HG03064 (cell line): Measurements from ENCODE around the gene ARID3A.

Source experiments
- ATAC-seq: cut with Tn5 transposase; IDR thresholded peaks from one replicate; pipeline ENCODE4 v1.9.1; 2021; ENCODE audit warnings: low read depth; ENCODE audit not compliant: unreplicated experiment

ARID3A gene

DNA sequence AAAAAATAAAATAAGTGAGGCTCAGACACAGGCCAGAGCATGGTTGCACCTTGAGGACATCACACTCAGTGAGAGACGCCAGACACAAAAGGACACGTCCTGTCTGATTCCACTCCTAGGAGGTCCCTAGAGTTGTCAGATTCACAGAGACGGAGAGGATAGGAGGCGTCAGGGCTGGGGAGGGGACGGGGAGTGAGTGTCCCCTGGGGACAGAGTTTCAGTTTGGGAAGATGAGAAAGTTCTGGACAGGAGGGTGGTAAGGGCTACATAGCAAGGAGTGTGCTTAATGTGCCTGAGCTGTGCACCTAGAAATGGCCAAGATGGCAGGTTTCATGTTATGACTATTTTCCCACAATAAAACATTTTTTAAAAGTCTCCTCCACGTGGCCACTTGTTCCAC lies 72.2 kb downstream of the ARID3A start:
- ATAC-seq: no peak

GRCh38 chr19:999379-999719 lies 73.5 kb downstream of the ARID3A start:
- ATAC-seq: no peak

GRCh38 chr19:1000095-1000494 lies 74.3 kb downstream of the ARID3A start, which contains the start of gene GRIN3B:
Gene GRIN3B, plus strand, starts transcription at chr19:1000419. Its CDS starts 19 bp downstream, at chr19:1000438.
- ATAC-seq: no peak

- no peak for ATAC-seq
These were observed 75.0 kb downstream of the ARID3A start for GRCh38 chr19:1000591-1001537.

DNA sequence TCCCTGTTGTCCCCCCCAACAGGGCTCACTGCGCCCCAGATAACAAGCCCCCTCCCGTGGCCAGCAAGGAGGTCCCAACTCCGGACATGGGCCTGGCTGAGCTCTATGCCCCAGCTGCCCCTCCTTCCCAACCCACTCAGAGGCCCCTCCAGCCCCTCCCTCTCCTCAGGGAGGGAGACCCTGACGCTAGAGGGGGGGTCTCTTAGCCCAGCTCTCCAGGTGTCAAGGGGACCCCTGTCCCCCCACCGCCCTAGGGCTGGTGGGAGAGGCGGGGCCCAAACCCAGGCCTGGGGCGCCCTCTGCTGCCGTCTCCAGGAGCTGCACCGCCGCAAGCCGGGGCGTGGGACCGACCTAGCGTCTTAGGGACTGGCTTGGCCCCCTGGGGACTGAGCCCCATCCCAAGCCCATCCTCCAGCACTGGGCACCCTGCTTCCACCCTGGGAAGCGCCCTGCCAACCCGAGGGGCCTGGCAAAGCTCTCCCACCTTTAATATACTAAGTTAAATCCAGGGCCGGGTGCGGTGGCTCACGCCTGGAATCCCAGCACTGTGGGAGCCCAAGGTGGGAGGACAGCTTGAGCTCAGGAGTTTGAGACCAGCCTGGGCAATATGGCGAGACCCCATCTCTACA lies 75.8 kb downstream of the ARID3A start:
- ATAC-seq: no peak

- no peak for ATAC-seq
These were observed 76.8 kb downstream of the ARID3A start for GRCh38 chr19:1002600-1002999.

DNA sequence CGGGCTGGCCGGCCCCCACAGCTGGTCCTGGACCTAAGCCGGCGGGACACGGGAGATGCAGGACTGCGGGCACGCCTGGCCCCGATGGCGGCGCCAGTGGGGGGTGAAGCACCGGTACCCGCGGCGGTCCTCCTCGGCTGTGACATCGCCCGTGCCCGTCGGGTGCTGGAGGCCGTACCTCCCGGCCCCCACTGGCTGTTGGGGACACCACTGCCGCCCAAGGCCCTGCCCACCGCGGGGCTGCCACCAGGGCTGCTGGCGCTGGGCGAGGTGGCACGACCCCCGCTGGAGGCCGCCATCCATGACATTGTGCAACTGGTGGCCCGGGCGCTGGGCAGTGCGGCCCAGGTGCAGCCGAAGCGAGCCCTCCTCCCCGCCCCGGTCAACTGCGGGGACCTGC lies 77.4 kb downstream of the ARID3A start:
- ATAC-seq: no peak

GRCh38 chr19:1004204-1004802 lies 78.5 kb downstream of the ARID3A start:
- no peak for ATAC-seq

GRCh38 chr19:1004803-1005664 lies 79.2 kb downstream of the ARID3A start:
- ATAC-seq: no peak

GRCh38 chr19:1006711-1007398 lies 81.0 kb downstream of the ARID3A start:
- no peak for ATAC-seq

GRCh38 chr19:1007399-1008251 lies 81.8 kb downstream of the ARID3A start:
- ATAC-seq: no peak

GRCh38 chr19:1008268-1009040 lies 82.6 kb downstream of the ARID3A start:
- no peak for ATAC-seq

DNA sequence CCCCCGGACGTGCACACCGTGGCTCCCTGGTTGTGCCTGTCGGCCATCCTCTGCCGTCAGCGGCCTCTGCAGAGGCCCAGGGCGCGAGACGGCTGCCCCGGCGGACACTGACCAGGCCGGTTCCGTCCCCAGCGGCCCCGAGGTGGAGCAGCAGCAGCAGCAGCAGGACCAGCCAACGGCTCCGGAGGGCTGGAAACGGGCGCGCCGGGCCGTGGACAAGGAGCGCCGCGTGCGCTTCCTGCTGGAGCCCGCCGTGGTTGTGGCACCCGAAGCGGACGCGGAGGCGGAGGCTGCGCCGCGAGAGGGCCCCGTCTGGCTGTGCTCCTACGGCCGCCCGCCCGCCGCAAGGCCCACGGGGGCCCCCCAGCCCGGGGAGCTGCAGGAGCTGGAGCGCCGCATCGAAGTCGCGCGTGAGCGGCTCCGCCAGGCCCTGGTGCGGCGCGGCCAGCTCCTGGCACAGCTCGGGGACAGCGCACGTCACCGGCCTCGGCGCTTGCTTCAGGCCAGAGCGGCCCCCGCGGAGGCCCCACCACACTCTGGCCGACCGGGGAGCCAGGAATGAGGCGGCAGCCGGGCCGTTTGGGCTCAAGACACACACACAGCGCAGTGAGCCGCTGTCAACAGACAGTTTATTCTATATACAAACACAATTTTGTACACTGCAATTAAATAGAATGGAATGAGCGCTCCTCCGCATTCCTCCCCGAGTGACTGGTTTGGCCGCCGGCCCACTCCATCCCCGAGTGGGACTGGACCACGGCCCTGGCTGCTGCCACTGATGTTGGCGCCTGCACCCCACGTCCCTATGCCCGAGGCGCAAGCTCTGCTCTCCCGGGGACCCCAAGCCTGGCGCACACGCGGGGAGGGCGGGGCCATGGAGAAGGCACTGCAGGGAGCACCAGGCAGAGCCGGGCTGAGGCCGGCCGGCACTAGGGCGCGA lies 83.5 kb downstream of the ARID3A start:
- no peak for ATAC-seq

GRCh38 chr19:1009981-1010538 lies 84.2 kb downstream of the ARID3A start:
- no peak for ATAC-seq

- no peak for ATAC-seq
These were observed 85.0 kb downstream of the ARID3A start for GRCh38 chr19:1010586-1011510.

GRCh38 chr19:1011831-1012333 lies 86.0 kb downstream of the ARID3A start:
- ATAC-seq: no peak
